ENCODE results near the gene PHIP. TPM values are rescaled to one million over a fixed set of nuclear protein-coding genes. Genes with fewer than 3 reads are reported as not detected.
"Not testable (repeated sequence)": the region's sequence is repeated elsewhere in the genome, so short reads cannot be mapped to it uniquely, and the experiment has no call there.

PHIP gene
- polyA plus RNA-seq, 2 donors, result 4.2 to 8.5 TPM

DNA sequence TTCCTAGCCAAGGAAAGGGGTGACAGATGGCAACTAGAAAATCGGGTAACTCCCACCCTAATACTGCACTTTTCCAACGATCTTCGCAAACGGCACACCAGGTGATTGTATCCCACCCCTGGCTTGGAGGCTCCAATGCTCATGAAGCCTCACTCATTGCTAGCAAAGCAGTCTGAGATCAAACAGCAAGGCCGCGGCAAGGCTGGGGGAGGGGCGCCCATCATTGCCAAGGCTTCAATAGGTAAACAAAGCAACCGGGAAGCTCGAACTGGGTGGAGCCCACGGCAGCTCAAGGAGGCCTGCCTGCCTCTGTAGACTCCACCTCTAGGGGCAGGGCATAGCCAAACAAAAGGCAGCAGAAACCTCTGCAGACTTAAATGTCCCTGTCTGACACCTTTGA, 156.9 kb downstream of the PHIP start:
- H3K4me3 ChIP-seq (ENCODE audit: low read depth in 1 of 2, low read length in 2 of 2); H3K27ac ChIP-seq (ENCODE audit: low read depth in 2 of 2, low read length in 1 of 2); H3K4me1 ChIP-seq (ENCODE audit: control insufficient read depth in 2 of 2, insufficient read depth in 2 of 2, low read length in 1 of 2); H3K27me3 ChIP-seq (ENCODE audit: control insufficient read depth in 1 of 2, insufficient read depth in 2 of 2, low read length in 2 of 2); H3K36me3 ChIP-seq (ENCODE audit: control insufficient read depth in 2 of 2, insufficient read depth in 2 of 2, low read length in 1 of 2); H3K9me3 ChIP-seq (ENCODE audit: control insufficient read depth in 2 of 2, insufficient read depth in 1 of 2, low read depth in 1 of 2, low read length in 1 of 2): not testable (repeated sequence)
- 84 to 92% methylated on average over 10 of the region's 10 CpGs for WGBS, 2 donors

DNA sequence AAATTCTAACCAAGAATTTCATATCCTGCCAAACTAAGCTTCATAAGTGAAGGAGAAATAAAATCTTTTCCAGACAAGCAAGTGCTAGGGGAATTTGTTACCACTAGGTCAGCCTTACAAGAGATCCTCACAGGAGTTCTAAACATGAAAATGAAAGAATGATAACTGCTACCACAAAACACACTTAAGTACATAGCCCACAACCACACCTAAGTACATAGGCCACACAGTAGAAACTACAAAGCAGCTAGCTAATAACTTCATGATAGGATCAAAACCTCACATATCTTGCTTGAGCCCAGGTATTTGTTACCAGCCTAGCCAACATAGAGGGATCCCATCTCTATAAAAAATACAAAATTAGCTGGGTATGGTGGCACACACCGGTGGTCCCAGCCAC, 160.3 kb downstream of the PHIP start:
- no peaks in the 10 kb centered on the region for H3K36me3 ChIP-seq (ENCODE audit: control insufficient read depth in 2 of 2, insufficient read depth in 2 of 2, low read length in 1 of 2)
- H3K27ac ChIP-seq (ENCODE audit: low read depth in 2 of 2, low read length in 1 of 2), result no peak overlapping the region
- no peaks in the 10 kb centered on the region for H3K4me1 ChIP-seq (ENCODE audit: control insufficient read depth in 2 of 2, insufficient read depth in 2 of 2, low read length in 1 of 2)
- H3K9me3 ChIP-seq (ENCODE audit: control insufficient read depth in 2 of 2, insufficient read depth in 1 of 2, low read depth in 1 of 2, low read length in 1 of 2), result peaks cover 0 to 7% of the 10 kb centered on the region in 2 donors
- WGBS, 2 donors, result 80 to 95% methylated on average over 1 of the region's 1 CpG
- H3K4me3 ChIP-seq (ENCODE audit: low read depth in 1 of 2, low read length in 2 of 2), result no peak overlapping the region
- H3K27me3 ChIP-seq (ENCODE audit: control insufficient read depth in 1 of 2, insufficient read depth in 2 of 2, low read length in 2 of 2), result no peaks in the 10 kb centered on the region

GRCh38 chr6:78916411-78916810, 161.6 kb downstream of the PHIP start:
- H3K36me3 ChIP-seq (ENCODE audit: control insufficient read depth in 2 of 2, insufficient read depth in 2 of 2, low read length in 1 of 2), result no peaks in the 10 kb centered on the region
- H3K27ac ChIP-seq (ENCODE audit: low read depth in 2 of 2, low read length in 1 of 2), result no peak overlapping the region
- H3K4me1 ChIP-seq (ENCODE audit: control insufficient read depth in 2 of 2, insufficient read depth in 2 of 2, low read length in 1 of 2), result no peaks in the 10 kb centered on the region
- H3K4me3 ChIP-seq (ENCODE audit: low read depth in 1 of 2, low read length in 2 of 2), result no peak overlapping the region
- H3K9me3 ChIP-seq (ENCODE audit: control insufficient read depth in 2 of 2, insufficient read depth in 1 of 2, low read depth in 1 of 2, low read length in 1 of 2), result peaks cover 0 to 5% of the 10 kb centered on the region in 2 donors
- H3K27me3 ChIP-seq (ENCODE audit: control insufficient read depth in 1 of 2, insufficient read depth in 2 of 2, low read length in 2 of 2), result no peaks in the 10 kb centered on the region
- 54 to 73% methylated on average over 3 of the region's 3 CpGs for WGBS, 2 donors

- 64 to 75% methylated on average over 9 of the region's 9 CpGs for WGBS, 2 donors
- peaks cover 0 to 5% of the 10 kb centered on the region in 2 donors for H3K9me3 ChIP-seq (ENCODE audit: control insufficient read depth in 2 of 2, insufficient read depth in 1 of 2, low read depth in 1 of 2, low read length in 1 of 2)
- H3K27ac ChIP-seq (ENCODE audit: low read depth in 2 of 2, low read length in 1 of 2), result no peak overlapping the region
- H3K4me1 ChIP-seq (ENCODE audit: control insufficient read depth in 2 of 2, insufficient read depth in 2 of 2, low read length in 1 of 2), result peaks cover 0 to 8% of the 10 kb centered on the region in 2 donors
- H3K27me3 ChIP-seq (ENCODE audit: control insufficient read depth in 1 of 2, insufficient read depth in 2 of 2, low read length in 2 of 2), result no peaks in the 10 kb centered on the region
- no peak overlapping the region for H3K4me3 ChIP-seq (ENCODE audit: low read depth in 1 of 2, low read length in 2 of 2)
- H3K36me3 ChIP-seq (ENCODE audit: control insufficient read depth in 2 of 2, insufficient read depth in 2 of 2, low read length in 1 of 2), result no peaks in the 10 kb centered on the region
These were observed 166.7 kb downstream of the PHIP start for GRCh38 chr6:78911218-78911940.

DNA sequence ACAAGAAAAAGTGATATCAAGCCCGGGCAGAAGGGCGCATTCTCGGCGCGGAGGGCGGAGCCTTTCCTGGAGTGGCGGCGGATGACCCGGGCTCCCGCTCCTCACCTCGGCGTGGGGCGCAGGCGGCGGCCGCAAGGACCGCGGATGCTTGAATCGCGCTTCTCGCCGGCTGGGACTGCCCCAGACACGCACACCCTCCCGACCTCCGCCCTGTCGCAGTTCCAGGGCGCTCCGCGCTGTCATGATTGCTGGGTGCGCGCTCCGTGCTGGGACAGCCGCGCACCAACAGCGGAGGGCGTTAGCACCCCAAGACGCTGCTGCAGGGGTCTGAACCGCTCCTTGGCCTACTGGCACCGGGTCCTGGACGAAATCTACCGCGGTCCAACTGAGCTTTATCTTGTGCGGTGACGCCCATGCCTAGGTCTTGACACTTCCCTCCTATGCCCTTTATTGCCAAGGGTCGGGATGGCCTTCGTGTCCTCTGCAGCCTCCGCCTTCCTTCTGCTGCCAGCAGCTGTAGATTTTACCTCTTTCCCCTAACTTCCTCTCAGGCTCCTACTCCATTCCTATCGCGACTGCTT, 167.4 kb downstream of the PHIP start:
- H3K4me1 ChIP-seq (ENCODE audit: control insufficient read depth in 2 of 2, insufficient read depth in 2 of 2, low read length in 1 of 2), result peaks cover 0 to 8% of the 10 kb centered on the region in 2 donors
- peaks cover 0 to 5% of the 10 kb centered on the region in 2 donors for H3K9me3 ChIP-seq (ENCODE audit: control insufficient read depth in 2 of 2, insufficient read depth in 1 of 2, low read depth in 1 of 2, low read length in 1 of 2)
- 3 to 6% methylated on average over 49 of the region's 49 CpGs for WGBS, 2 donors
- no peak overlapping the region for H3K27ac ChIP-seq (ENCODE audit: low read depth in 2 of 2, low read length in 1 of 2)
- H3K36me3 ChIP-seq (ENCODE audit: control insufficient read depth in 2 of 2, insufficient read depth in 2 of 2, low read length in 1 of 2), result no peaks in the 10 kb centered on the region
- peak overlapping the region; percentile 34 to 45 for H3K4me3 ChIP-seq (ENCODE audit: low read depth in 1 of 2, low read length in 2 of 2)
- no peaks in the 10 kb centered on the region for H3K27me3 ChIP-seq (ENCODE audit: control insufficient read depth in 1 of 2, insufficient read depth in 2 of 2, low read length in 2 of 2)

- no peaks in the 10 kb centered on the region for H3K36me3 ChIP-seq (ENCODE audit: control insufficient read depth in 2 of 2, insufficient read depth in 2 of 2, low read length in 1 of 2)
- peaks cover 0 to 5% of the 10 kb centered on the region in 2 donors for H3K9me3 ChIP-seq (ENCODE audit: control insufficient read depth in 2 of 2, insufficient read depth in 1 of 2, low read depth in 1 of 2, low read length in 1 of 2)
- peak overlapping the region in 1 of 2 donors; percentile 34 for H3K4me3 ChIP-seq (ENCODE audit: low read depth in 1 of 2, low read length in 2 of 2)
- H3K4me1 ChIP-seq (ENCODE audit: control insufficient read depth in 2 of 2, insufficient read depth in 2 of 2, low read length in 1 of 2), result peaks cover 0 to 8% of the 10 kb centered on the region in 2 donors
- 88 to 90% methylated on average over 10 of the region's 10 CpGs for WGBS, 2 donors
- no peaks in the 10 kb centered on the region for H3K27me3 ChIP-seq (ENCODE audit: control insufficient read depth in 1 of 2, insufficient read depth in 2 of 2, low read length in 2 of 2)
- H3K27ac ChIP-seq (ENCODE audit: low read depth in 2 of 2, low read length in 1 of 2), result no peak overlapping the region
These were observed 168.0 kb downstream of the PHIP start for GRCh38 chr6:78910010-78910409.

DNA sequence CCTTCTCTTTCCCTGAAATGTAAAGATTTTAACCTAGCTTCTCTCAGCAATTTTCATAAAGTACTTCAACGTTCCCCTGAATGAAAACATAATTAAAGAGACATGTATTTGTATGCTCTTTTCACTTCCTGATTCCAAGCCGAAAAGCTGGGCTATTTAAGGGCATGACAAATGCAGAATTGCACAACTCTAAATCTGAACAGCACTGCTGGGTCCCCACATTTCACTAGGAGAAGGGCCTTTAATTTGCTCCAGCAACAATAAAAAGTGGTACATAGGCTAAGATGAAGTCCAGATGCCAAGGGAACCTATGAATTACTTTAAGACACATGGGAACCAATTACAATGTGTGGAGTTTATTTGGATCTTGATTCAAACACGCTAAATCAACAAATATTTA, 168.7 kb downstream of the PHIP start:
- Histone ChIP-seq H3K9me3 (ENCODE audit: control insufficient read depth in 2 of 2, insufficient read depth in 1 of 2, low read depth in 1 of 2, low read length in 1 of 2) (peaks cover 0 to 5% of the 10 kb centered on the region in 2 donors), H3K27me3 (ENCODE audit: control insufficient read depth in 1 of 2, insufficient read depth in 2 of 2, low read length in 2 of 2) (no peaks in the 10 kb centered on the region), H3K27ac (ENCODE audit: low read depth in 2 of 2, low read length in 1 of 2) (no peak overlapping the region), H3K4me1 (ENCODE audit: control insufficient read depth in 2 of 2, insufficient read depth in 2 of 2, low read length in 1 of 2) (peaks cover 0 to 8% of the 10 kb centered on the region in 2 donors), H3K4me3 (ENCODE audit: low read depth in 1 of 2, low read length in 2 of 2) (no peak overlapping the region), H3K36me3 (ENCODE audit: control insufficient read depth in 2 of 2, insufficient read depth in 2 of 2, low read length in 1 of 2) (no peaks in the 10 kb centered on the region)
- 52 to 55% methylated on average over 3 of the region's 3 CpGs for WGBS, 2 donors

DNA sequence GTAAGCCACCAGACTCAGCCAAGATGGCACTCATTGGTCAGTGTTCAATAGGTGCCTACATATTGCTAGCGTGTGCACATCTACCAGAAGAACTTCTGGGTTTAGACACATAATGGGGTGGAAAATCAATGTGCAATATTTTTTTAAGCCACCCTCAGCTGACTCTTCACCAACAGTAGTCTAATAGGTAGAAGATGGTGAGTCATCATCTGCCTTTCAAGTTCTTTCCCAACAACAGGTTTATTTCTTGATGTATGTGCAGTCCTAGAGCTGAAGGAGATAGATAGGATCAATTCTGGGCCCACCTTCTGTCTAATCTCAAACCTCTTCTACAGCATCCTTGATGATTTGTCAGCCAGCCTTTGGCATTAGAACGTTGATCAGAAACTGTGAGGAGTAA, 169.4 kb downstream of the PHIP start:
- Histone ChIP-seq H3K36me3 (ENCODE audit: control insufficient read depth in 2 of 2, insufficient read depth in 2 of 2, low read length in 1 of 2) (no peaks in the 10 kb centered on the region), H3K27me3 (ENCODE audit: control insufficient read depth in 1 of 2, insufficient read depth in 2 of 2, low read length in 2 of 2) (no peaks in the 10 kb centered on the region), H3K4me1 (ENCODE audit: control insufficient read depth in 2 of 2, insufficient read depth in 2 of 2, low read length in 1 of 2) (peaks cover 0 to 8% of the 10 kb centered on the region in 2 donors), H3K9me3 (ENCODE audit: control insufficient read depth in 2 of 2, insufficient read depth in 1 of 2, low read depth in 1 of 2, low read length in 1 of 2) (peaks cover 0 to 5% of the 10 kb centered on the region in 2 donors), H3K4me3 (ENCODE audit: low read depth in 1 of 2, low read length in 2 of 2) (no peak overlapping the region), H3K27ac (ENCODE audit: low read depth in 2 of 2, low read length in 1 of 2) (no peak overlapping the region)
- WGBS, 2 donors, result 85 to 94% methylated on average over 2 of the region's 2 CpGs

GRCh38 chr6:78896227-78896626, 181.8 kb downstream of the PHIP start:
- Histone ChIP-seq H3K9me3 (ENCODE audit: control insufficient read depth in 2 of 2, insufficient read depth in 1 of 2, low read depth in 1 of 2, low read length in 1 of 2) (no peaks in the 10 kb centered on the region), H3K27ac (ENCODE audit: low read depth in 2 of 2, low read length in 1 of 2) (no peak overlapping the region), H3K27me3 (ENCODE audit: control insufficient read depth in 1 of 2, insufficient read depth in 2 of 2, low read length in 2 of 2) (no peaks in the 10 kb centered on the region), H3K36me3 (ENCODE audit: control insufficient read depth in 2 of 2, insufficient read depth in 2 of 2, low read length in 1 of 2) (no peaks in the 10 kb centered on the region), H3K4me1 (ENCODE audit: control insufficient read depth in 2 of 2, insufficient read depth in 2 of 2, low read length in 1 of 2) (no peaks in the 10 kb centered on the region), H3K4me3 (ENCODE audit: low read depth in 1 of 2, low read length in 2 of 2) (no peak overlapping the region)
- WGBS, 2 donors, result 92 to 94% methylated on average over 2 of the region's 2 CpGs

- not testable (repeated sequence) for H3K9me3 ChIP-seq (ENCODE audit: control insufficient read depth in 2 of 2, insufficient read depth in 1 of 2, low read depth in 1 of 2, low read length in 1 of 2); H3K27ac ChIP-seq (ENCODE audit: low read depth in 2 of 2, low read length in 1 of 2); H3K4me1 ChIP-seq (ENCODE audit: control insufficient read depth in 2 of 2, insufficient read depth in 2 of 2, low read length in 1 of 2); H3K36me3 ChIP-seq (ENCODE audit: control insufficient read depth in 2 of 2, insufficient read depth in 2 of 2, low read length in 1 of 2); H3K27me3 ChIP-seq (ENCODE audit: control insufficient read depth in 1 of 2, insufficient read depth in 2 of 2, low read length in 2 of 2); H3K4me3 ChIP-seq (ENCODE audit: low read depth in 1 of 2, low read length in 2 of 2)
- WGBS, 2 donors, result 93 to 97% methylated on average over 5 of the region's 5 CpGs
These were observed 188.2 kb downstream of the PHIP start for GRCh38 chr6:78889901-78890300.

Data from esophagus (tissue), 2 donors.